HEK293 (cell line): ENCODE measurements around the gene ADAR.

ENCODE experiments used
- CTCF ChIA-PET: fragments of 350-600 bp; formaldehyde crosslinking; extraction: SDS; loops from one replicate; lab custom pipeline; 2021; ENCODE audit warnings: antibody characterized with exemption; lab: Yijun Ruan, JAX
- POLR2A ChIA-PET: fragments of 300-600 bp; formaldehyde crosslinking; extraction: SDS; loops from one replicate; lab custom pipeline; 2020; ENCODE audit warnings: antibody characterized with exemption, inconsistent platforms; lab: Yijun Ruan, JAX
- H3K27ac ChIP-seq: fragments of 200-500 bp; sonication (Bioruptor generic); 2 replicates; pipeline ENCODE4 v1.5.1; 2014; ENCODE audit warnings: low read depth, low read length, control low read depth, inconsistent platforms; ENCODE audit errors: extremely low read depth
- H3K36me3 ChIP-seq, 2 experiments: fragments of 200-500 bp in 1 of 2; sonication (Bioruptor generic) in 1 of 2; 1 replicate in 1 of 2; 2 replicates in 1 of 2; pipeline ENCODE4 v1.5.1; 2014 to 2017; ENCODE audit warnings: inconsistent platforms in 2 of 2, low read length in 2 of 2; ENCODE audit not compliant: control insufficient read depth in 2 of 2, insufficient read depth in 1 of 2
- H3K4me1 ChIP-seq: fragments of 200-500 bp; sonication (Bioruptor generic); 2 replicates; pipeline ENCODE4 v1.5.1; 2014; ENCODE audit warnings: mild to moderate bottlenecking, low read length, inconsistent platforms; ENCODE audit not compliant: control insufficient read depth, insufficient read depth
- H3K4me3 ChIP-seq: 2 replicates; pipeline ENCODE4 v1.5.1; 2011; ENCODE audit warnings: low read depth, mild to moderate bottlenecking, control low read depth, low read length, moderate library complexity
- H3K9me3 ChIP-seq: fragments of 200-500 bp; sonication (Bioruptor generic); 2 replicates; pipeline ENCODE4 v1.5.1; 2014; ENCODE audit warnings: low read depth, low read length, inconsistent platforms; ENCODE audit not compliant: control insufficient read depth, insufficient read depth
- INSM2 ChIP-seq: fragments of 450-650 bp; formaldehyde crosslinking; IDR thresholded peaks from 2 replicates; pipeline ENCODE4 v1.5.1; 2016; ENCODE audit warnings: missing biosample characterization, missing genetic modification characterization
- KLF10 ChIP-seq: fragments of 450-650 bp; IDR thresholded peaks from 2 replicates; pipeline ENCODE4 v1.5.1; 2018; ENCODE audit warnings: missing biosample characterization, mild to moderate bottlenecking, missing genetic modification characterization
- KLF7 ChIP-seq: fragments of 450-650 bp; formaldehyde crosslinking; IDR thresholded peaks from 2 replicates; pipeline ENCODE4 v1.5.1; 2016; ENCODE audit warnings: missing biosample characterization, missing genetic modification characterization, borderline replicate concordance
- SP3 ChIP-seq: fragments of 450-650 bp; formaldehyde crosslinking; IDR thresholded peaks from 2 replicates; pipeline ENCODE4 v1.5.1; 2016; ENCODE audit warnings: missing biosample characterization, missing genetic modification characterization
- TRIM28 ChIP-seq: IDR thresholded peaks from 2 replicates; pipeline ENCODE4 v1.6.1; 2011; ENCODE audit warnings: low read length, control low read depth, borderline replicate concordance
- YY1 ChIP-seq: fragments of 450-650 bp; formaldehyde crosslinking; IDR thresholded peaks from 2 replicates; pipeline ENCODE4 v1.5.1; 2018; ENCODE audit warnings: missing biosample characterization, missing genetic modification characterization
- YY2 ChIP-seq: fragments of 450-650 bp; formaldehyde crosslinking; IDR thresholded peaks from 2 replicates; pipeline ENCODE4 v1.5.1; 2016; ENCODE audit warnings: missing biosample characterization, missing genetic modification characterization
- ZBTB1 ChIP-seq: fragments of 450-650 bp; formaldehyde crosslinking; IDR thresholded peaks from 2 replicates; pipeline ENCODE4 v1.5.1; 2016; ENCODE audit warnings: missing biosample characterization, missing genetic modification characterization
- ZBTB26 ChIP-seq: fragments of 450-650 bp; formaldehyde crosslinking; optimal IDR thresholded peaks from 2 replicates; pipeline ENCODE3; 2016; ENCODE audit warnings: missing biosample characterization, mild to moderate bottlenecking, missing genetic modification characterization
- ZBTB8A ChIP-seq: fragments of 450-650 bp; formaldehyde crosslinking; IDR thresholded peaks from 2 replicates; pipeline ENCODE4 v1.5.1; 2016; ENCODE audit warnings: missing biosample characterization, missing genetic modification characterization
- ZNF2 ChIP-seq: fragments of 450-650 bp; formaldehyde crosslinking; IDR thresholded peaks from 2 replicates; pipeline ENCODE4 v1.5.1; 2016; ENCODE audit warnings: missing biosample characterization, missing genetic modification characterization
- ZNF211 ChIP-seq: fragments of 450-650 bp; formaldehyde crosslinking; IDR thresholded peaks from 2 replicates; pipeline ENCODE4 v1.5.1; 2016; ENCODE audit warnings: low read depth, missing biosample characterization, missing genetic modification characterization
- ZNF311 ChIP-seq: fragments of 450-650 bp; formaldehyde crosslinking; IDR thresholded peaks from 2 replicates; pipeline ENCODE4 v1.5.1; 2017; ENCODE audit warnings: missing biosample characterization, missing genetic modification characterization, borderline replicate concordance
- ZNF37A ChIP-seq: fragments of 450-650 bp; IDR thresholded peaks from 2 replicates; pipeline ENCODE4 v1.5.1; 2018; ENCODE audit warnings: missing biosample characterization, missing genetic modification characterization
- ZNF391 ChIP-seq: fragments of 450-650 bp; formaldehyde crosslinking; IDR thresholded peaks from 2 replicates; pipeline ENCODE4 v1.5.1; 2016; ENCODE audit warnings: low read depth, missing biosample characterization, missing genetic modification characterization, borderline replicate concordance
- ZNF555 ChIP-seq: fragments of 450-650 bp; formaldehyde crosslinking; conservative IDR thresholded peaks from 2 replicates; pipeline ENCODE4 v1.5.1; 2017; ENCODE audit warnings: missing biosample characterization, mild to moderate bottlenecking, missing genetic modification characterization, inconsistent platforms
- ZNF600 ChIP-seq: fragments of 450-650 bp; formaldehyde crosslinking; IDR thresholded peaks from 2 replicates; pipeline ENCODE4 v1.5.1; 2016; ENCODE audit warnings: missing biosample characterization, missing genetic modification characterization
- ZNF639 ChIP-seq: fragments of 450-650 bp; formaldehyde crosslinking; IDR thresholded peaks from 2 replicates; pipeline ENCODE4 v1.5.1; 2016; ENCODE audit warnings: missing biosample characterization, missing genetic modification characterization
- ZNF654 ChIP-seq: fragments of 450-650 bp; formaldehyde crosslinking; IDR thresholded peaks from 2 replicates; pipeline ENCODE4 v1.5.1; 2016; ENCODE audit warnings: low read depth, missing biosample characterization, missing genetic modification characterization
- ZNF660 ChIP-seq: fragments of 450-650 bp; IDR thresholded peaks from 2 replicates; pipeline ENCODE4 v1.5.1; 2018; ENCODE audit warnings: missing biosample characterization, mild to moderate bottlenecking, missing genetic modification characterization
- ZNF837 ChIP-seq: fragments of 450-650 bp; formaldehyde crosslinking; IDR thresholded peaks from 2 replicates; pipeline ENCODE4 v1.5.1; 2016; ENCODE audit warnings: missing biosample characterization, missing genetic modification characterization
- TF ChIP-seq, protein P1 (sequence below): fragments of 450-650 bp; formaldehyde crosslinking; IDR thresholded peaks from 2 replicates; pipeline ENCODE4 v1.5.1; 2016; ENCODE audit warnings: missing biosample characterization, missing genetic modification characterization
- TF ChIP-seq, protein P2 (sequence below): fragments of 450-650 bp; formaldehyde crosslinking; IDR thresholded peaks from 2 replicates; pipeline ENCODE4 v1.5.1; 2017; ENCODE audit warnings: missing biosample characterization, mild to moderate bottlenecking, missing genetic modification characterization, moderate library complexity
- TF ChIP-seq, protein P3 (sequence below): fragments of 450-650 bp; formaldehyde crosslinking; IDR thresholded peaks from 2 replicates; pipeline ENCODE4 v1.5.1; 2016; ENCODE audit warnings: missing biosample characterization, missing genetic modification characterization, borderline replicate concordance

ADAR gene

GRCh38 chr1:154559466-154560044 lies 48.4 kb downstream of the ADAR start (continued):
- TF ChIP-seq, protein P1, sequence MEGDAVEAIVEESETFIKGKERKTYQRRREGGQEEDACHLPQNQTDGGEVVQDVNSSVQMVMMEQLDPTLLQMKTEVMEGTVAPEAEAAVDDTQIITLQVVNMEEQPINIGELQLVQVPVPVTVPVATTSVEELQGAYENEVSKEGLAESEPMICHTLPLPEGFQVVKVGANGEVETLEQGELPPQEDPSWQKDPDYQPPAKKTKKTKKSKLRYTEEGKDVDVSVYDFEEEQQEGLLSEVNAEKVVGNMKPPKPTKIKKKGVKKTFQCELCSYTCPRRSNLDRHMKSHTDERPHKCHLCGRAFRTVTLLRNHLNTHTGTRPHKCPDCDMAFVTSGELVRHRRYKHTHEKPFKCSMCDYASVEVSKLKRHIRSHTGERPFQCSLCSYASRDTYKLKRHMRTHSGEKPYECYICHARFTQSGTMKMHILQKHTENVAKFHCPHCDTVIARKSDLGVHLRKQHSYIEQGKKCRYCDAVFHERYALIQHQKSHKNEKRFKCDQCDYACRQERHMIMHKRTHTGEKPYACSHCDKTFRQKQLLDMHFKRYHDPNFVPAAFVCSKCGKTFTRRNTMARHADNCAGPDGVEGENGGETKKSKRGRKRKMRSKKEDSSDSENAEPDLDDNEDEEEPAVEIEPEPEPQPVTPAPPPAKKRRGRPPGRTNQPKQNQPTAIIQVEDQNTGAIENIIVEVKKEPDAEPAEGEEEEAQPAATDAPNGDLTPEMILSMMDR (tag by site-specific recombination), result peak; percentile 91
- TF ChIP-seq ZNF391 (tag by site-specific recombination) (no peak), YY2 (tag by site-specific recombination) (peak; percentile 50; the same call in 1 of the 2 replicates), ZBTB8A (tag by site-specific recombination) (peak; percentile 55; the same call in 1 of the 2 replicates), ZNF37A (tag by site-specific recombination) (no peak), TRIM28 (peak; percentile 88), ZNF660 (peak; percentile 68; the same call in 1 of the 2 replicates), KLF10 (tag by site-specific recombination) (no peak), ZNF211 (tag by site-specific recombination) (no peak), ZNF654 (tag by site-specific recombination) (peak; percentile 97), ZNF639 (tag by site-specific recombination) (no peak), ZBTB1 (tag by site-specific recombination) (no peak), ZNF555 (no peak), ZNF2 (tag by site-specific recombination) (0 out of 2 replicates have a peak, but pooled peaks have one; percentile 21), YY1 (tag by site-specific recombination) (0 out of 2 replicates have a peak, but pooled peaks have one; percentile 1), ZBTB26 (tag by site-specific recombination) (no peak), ZNF600 (tag by site-specific recombination) (0 out of 2 replicates have a peak, but pooled peaks have one; percentile 44)
- TF ChIP-seq, protein P2, sequence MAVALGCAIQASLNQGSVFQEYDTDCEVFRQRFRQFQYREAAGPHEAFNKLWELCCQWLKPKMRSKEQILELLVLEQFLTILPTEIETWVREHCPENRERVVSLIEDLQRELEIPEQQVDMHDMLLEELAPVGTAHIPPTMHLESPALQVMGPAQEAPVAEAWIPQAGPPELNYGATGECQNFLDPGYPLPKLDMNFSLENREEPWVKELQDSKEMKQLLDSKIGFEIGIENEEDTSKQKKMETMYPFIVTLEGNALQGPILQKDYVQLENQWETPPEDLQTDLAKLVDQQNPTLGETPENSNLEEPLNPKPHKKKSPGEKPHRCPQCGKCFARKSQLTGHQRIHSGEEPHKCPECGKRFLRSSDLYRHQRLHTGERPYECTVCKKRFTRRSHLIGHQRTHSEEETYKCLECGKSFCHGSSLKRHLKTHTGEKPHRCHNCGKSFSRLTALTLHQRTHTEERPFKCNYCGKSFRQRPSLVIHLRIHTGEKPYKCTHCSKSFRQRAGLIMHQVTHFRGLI (tag by site-specific recombination), result no peak
- TF ChIP-seq, all 188 proteins: peak for 12

GRCh38 chr1:154558720-154559465 lies 49.1 kb downstream of the ADAR start:
- ChIA-PET CTCF (interaction anchor here (0.7 to 2.3 kb wide), 36 partner anchors 10 to 533 kb away, joined by 3 to 35 read pairs (median 4); partner anchors contain the start of gene KCNN3), POLR2A (interaction anchor here (0.5 to 1.0 kb wide), 4 partner anchors 9 to 479 kb away, joined by 3 to 7 read pairs (median 4); partner anchors contain the start of gene CHRNB2)
- Histone ChIP-seq H3K36me3 (peaks cover 0 to 26% of the 10 kb centered on the region in 2 experiments; a peak in 1 of 3 replicates), H3K4me3 (peak overlapping the region; percentile 81), H3K27ac (peak overlapping the region; percentile 73), H3K9me3 (no peaks in the 10 kb centered on the region), H3K4me1 (no peaks in the 10 kb centered on the region)
- TF ChIP-seq KLF7 (tag by site-specific recombination) (peak; percentile 88), SP3 (tag by site-specific recombination) (peak; percentile 100), INSM2 (tag by site-specific recombination) (peak; percentile 92), ZNF660 (peak; percentile 28; the same call in 1 of the 2 replicates), ZNF311 (tag by site-specific recombination) (no peak), ZNF837 (tag by site-specific recombination) (no peak)
- TF ChIP-seq, protein P3, sequence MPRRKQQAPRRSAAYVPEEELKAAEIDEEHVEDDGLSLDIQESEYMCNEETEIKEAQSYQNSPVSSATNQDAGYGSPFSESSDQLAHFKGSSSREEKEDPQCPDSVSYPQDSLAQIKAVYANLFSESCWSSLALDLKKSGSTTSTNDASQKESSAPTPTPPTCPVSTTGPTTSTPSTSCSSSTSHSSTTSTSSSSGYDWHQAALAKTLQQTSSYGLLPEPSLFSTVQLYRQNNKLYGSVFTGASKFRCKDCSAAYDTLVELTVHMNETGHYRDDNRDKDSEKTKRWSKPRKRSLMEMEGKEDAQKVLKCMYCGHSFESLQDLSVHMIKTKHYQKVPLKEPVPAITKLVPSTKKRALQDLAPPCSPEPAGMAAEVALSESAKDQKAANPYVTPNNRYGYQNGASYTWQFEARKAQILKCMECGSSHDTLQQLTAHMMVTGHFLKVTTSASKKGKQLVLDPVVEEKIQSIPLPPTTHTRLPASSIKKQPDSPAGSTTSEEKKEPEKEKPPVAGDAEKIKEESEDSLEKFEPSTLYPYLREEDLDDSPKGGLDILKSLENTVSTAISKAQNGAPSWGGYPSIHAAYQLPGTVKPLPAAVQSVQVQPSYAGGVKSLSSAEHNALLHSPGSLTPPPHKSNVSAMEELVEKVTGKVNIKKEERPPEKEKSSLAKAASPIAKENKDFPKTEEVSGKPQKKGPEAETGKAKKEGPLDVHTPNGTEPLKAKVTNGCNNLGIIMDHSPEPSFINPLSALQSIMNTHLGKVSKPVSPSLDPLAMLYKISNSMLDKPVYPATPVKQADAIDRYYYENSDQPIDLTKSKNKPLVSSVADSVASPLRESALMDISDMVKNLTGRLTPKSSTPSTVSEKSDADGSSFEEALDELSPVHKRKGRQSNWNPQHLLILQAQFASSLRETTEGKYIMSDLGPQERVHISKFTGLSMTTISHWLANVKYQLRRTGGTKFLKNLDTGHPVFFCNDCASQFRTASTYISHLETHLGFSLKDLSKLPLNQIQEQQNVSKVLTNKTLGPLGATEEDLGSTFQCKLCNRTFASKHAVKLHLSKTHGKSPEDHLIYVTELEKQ (tag by site-specific recombination), result peak; percentile 72
